D341Med (cell line): ENCODE data around the gene LRRC52.
A peak's percentile ranks its signal among the peaks of the same experiment; 100 is the strongest.
"Not testable (repeated sequence)": the region's sequence is repeated elsewhere in the genome, so short reads cannot be mapped to it uniquely, and the experiment has no call there.

Experiments used
- DNase-seq: peaks from one replicate; pipeline ENCODE4 v3.0.0; 2012; ENCODE audit warnings: low spot score

The LRRC52 gene

GRCh38 chr1:165581926-165582325 lies 38.1 kb downstream of the LRRC52 start:
- no peak for DNase-seq

DNA sequence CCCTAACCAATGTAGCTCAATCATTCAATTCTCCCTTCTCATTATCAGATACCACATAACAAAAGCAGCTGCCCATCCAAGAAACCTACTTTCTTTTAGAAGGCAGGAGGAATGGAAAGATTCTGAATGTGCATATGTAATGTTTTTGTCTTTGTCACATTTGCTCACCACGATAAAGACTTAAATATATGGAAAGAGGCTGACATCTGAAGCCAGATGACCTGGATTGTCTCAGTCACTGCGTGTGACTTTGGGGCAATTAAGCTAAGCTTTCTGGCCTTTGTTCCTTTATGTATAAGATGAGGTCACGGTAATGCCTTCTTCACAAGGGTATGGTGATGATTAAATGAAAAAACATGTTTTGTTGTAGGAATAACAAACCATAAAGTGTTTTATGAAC lies 42.6 kb downstream of the LRRC52 start:
- no peak for DNase-seq

- not testable (repeated sequence) for DNase-seq
Observed at GRCh38 chr1:165591391-165591790, 47.6 kb downstream of the LRRC52 start.

DNA sequence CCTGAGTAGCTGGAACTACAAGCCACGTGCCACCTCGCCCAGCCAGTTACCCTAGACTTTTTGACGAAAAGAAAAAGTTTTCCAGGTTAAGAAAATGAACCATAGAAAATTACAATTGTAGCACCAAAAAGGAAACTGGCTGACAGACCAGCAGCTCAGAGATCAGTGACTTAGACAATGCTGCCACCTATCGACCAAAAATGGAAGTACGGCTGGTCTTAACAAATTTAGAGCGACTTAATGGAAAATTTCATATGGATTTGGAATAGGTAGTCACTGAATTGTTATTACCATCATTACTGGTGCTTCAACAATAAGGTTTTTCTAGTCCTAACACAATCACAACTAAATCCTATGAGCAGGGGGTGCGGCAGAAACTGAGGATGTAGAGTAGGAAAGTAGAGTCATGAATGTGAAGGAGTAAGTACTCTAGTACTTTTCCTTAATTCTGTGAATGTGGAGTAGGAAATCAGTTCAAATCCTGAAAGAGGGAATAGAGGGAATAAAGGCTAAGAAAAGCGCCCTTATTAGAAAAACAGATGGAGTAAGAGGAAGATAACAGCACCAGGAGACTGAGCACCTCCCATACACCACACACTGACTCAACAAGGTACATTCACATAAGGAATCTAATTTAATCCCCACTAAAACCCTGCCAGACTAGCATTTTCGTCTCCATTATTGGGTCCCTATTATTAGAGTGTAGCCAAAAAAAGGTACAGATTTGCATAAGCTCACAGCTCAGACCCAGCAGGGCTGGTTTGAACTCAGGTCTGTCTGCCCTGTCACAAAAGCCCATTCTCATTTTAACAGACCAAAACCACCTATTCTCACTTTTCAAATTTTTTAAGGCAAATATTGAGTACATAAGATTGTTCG lies 49.4 kb downstream of the LRRC52 start:
- DNase-seq, result peak; percentile 70

DNA sequence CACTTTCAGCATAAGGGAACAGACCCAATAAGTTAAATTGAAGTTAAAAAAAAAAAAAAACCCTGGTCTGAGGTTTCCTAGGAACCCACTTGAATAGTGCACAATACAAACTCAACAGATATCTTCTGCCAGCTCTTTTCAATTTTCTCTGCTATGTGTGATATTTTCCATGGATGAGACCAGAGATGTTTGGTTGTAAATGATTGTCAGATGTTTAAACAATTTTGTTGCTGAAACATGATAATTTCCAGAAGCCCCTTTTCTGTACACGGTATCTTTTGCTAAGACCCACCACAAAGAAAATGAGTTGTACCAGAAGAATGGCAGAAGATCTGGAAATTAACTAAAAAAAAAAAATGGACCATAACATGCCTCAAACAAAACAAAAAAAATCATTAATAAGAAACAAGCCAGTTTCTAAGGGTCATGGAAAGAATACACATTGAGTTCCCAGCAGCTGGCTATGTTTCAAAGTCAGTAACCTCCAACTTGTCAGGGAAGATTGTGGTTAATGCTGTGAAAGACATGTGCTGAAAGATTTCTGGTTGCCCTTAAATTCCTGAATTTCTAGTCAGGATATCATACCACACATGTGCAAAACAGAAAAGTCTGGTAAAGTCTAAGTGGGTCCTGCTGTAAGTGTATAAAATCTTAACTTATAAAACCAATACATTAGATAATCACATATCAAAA lies 51.6 kb downstream of the LRRC52 start:
- no peak for DNase-seq

- peak; percentile 85 for DNase-seq
Observed at GRCh38 chr1:165597883-165598675, 54.3 kb downstream of the LRRC52 start.

GRCh38 chr1:165598676-165599059 lies 54.9 kb downstream of the LRRC52 start:
- no peak for DNase-seq

DNA sequence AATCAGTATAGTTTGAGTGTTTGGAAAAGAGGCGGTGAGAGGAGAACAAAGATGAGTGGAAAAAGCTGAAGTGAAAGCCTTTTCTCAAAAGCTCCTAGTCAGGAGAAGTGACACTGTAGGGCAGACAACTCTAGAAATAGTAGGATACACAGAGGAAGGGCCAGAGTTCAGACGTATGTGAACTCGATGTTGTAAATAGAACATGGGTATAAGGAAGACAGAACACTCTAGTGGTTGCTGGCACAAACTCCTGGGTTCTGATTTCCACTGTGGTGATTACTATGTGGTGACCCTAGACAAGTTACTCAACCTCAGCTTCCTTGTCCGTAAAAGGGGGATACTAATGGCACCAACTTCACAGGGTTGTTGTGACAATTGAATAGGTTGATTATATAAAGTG lies 57.0 kb downstream of the LRRC52 start:
- DNase-seq, result no peak

GRCh38 chr1:165603810-165604209 lies 60.0 kb downstream of the LRRC52 start:
- no peak for DNase-seq

GRCh38 chr1:165605246-165605645 lies 61.4 kb downstream of the LRRC52 start:
- no peak for DNase-seq

GRCh38 chr1:165606676-165607075 lies 62.9 kb downstream of the LRRC52 start:
- DNase-seq, result not testable (repeated sequence)

- no peak for DNase-seq
Observed at GRCh38 chr1:165610866-165611265, 67.1 kb downstream of the LRRC52 start.

GRCh38 chr1:165612062-165612461 lies 68.3 kb downstream of the LRRC52 start:
- DNase-seq, result no peak
